MG63 (cell line): Measurements from ENCODE around the gene GOLGA8A. TPM values are rescaled to one million over a fixed set of nuclear protein-coding genes. Genes with fewer than 3 reads are reported as not detected.
"Not testable (repeated sequence)": the region's sequence is repeated elsewhere in the genome, so short reads cannot be mapped to it uniquely, and the experiment has no call there.

ENCODE experiments used
- DNase-seq: peaks from one replicate; pipeline ENCODE4 v3.0.0-alpha.2; 2020
- H3K27me3 ChIP-seq: fragments of 250-450 bp; sonication (Bioruptor Pico); 2 replicates; pipeline ENCODE4 v1.5.1; 2020; ENCODE audit warnings: mild to moderate bottlenecking, moderate library complexity
- H3K36me3 ChIP-seq: fragments of 250-450 bp; sonication (Bioruptor Pico); 2 replicates; pipeline ENCODE4 v1.5.1; 2020; ENCODE audit warnings: mild to moderate bottlenecking, moderate library complexity
- H3K4me3 ChIP-seq: fragments of 250-450 bp; sonication (Bioruptor Pico); 2 replicates; pipeline ENCODE4 v1.5.1; 2020; ENCODE audit warnings: mild to moderate bottlenecking, moderate library complexity
- H3K9me3 ChIP-seq: fragments of 250-450 bp; sonication (Bioruptor Pico); 2 replicates; pipeline ENCODE4 v1.5.1; 2020; ENCODE audit warnings: mild to moderate bottlenecking, moderate library complexity
- total RNA-seq: library from RNA; depleted of rRNA; stranded (reverse); fragments of >200 nt; shearing (Covaris generic); gene quantifications from 2 replicates; pipeline ENCODE4 v1.2.3, GENCODE V29; 2014; ENCODE audit warnings: low replicate concordance; rRNA removed

GOLGA8A gene
- total RNA-seq, 1 experiment from 2014 or later = 5.7 TPM

DNA sequence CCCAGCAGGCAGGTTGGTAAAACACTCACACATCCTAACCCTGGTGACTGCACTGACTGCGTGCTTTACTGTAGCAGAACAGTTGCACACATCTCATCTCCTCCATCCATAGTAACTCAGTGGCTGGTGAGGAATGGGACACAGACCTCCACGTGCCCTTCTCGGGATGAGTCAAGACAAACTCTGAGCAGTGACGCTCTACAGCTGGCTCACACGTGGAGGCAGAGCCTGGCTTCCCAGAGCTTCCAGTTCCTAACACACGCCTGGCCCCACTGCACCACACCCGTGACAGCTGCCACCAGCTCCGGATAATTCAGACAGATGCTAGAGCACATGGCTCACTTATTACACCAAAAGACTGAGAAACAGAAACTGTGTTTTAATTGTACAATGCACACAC lies 7.0 kb downstream of the GOLGA8A start:
- H3K36me3 ChIP-seq, H3K9me3 ChIP-seq, H3K27me3 ChIP-seq, H3K4me3 ChIP-seq, DNase-seq: not testable (repeated sequence)

- not testable (repeated sequence) for H3K9me3 ChIP-seq, H3K27me3 ChIP-seq, H3K36me3 ChIP-seq, H3K4me3 ChIP-seq, DNase-seq
Measured at GRCh38 chr15:34423425-34424090, 14.1 kb downstream of the GOLGA8A start.

- DNase-seq, H3K36me3 ChIP-seq, H3K9me3 ChIP-seq, H3K4me3 ChIP-seq, H3K27me3 ChIP-seq: not testable (repeated sequence)
Measured at GRCh38 chr15:34420953-34421352, 16.7 kb downstream of the GOLGA8A start.

- not testable (repeated sequence) for DNase-seq, H3K27me3 ChIP-seq, H3K4me3 ChIP-seq, H3K9me3 ChIP-seq, H3K36me3 ChIP-seq
Measured at GRCh38 chr15:34418435-34418834, 19.2 kb downstream of the GOLGA8A start.

- not testable (repeated sequence) for H3K9me3 ChIP-seq, H3K4me3 ChIP-seq, H3K27me3 ChIP-seq, H3K36me3 ChIP-seq, DNase-seq
Measured at GRCh38 chr15:34409511-34409910, 28.1 kb downstream of the GOLGA8A start.

DNA sequence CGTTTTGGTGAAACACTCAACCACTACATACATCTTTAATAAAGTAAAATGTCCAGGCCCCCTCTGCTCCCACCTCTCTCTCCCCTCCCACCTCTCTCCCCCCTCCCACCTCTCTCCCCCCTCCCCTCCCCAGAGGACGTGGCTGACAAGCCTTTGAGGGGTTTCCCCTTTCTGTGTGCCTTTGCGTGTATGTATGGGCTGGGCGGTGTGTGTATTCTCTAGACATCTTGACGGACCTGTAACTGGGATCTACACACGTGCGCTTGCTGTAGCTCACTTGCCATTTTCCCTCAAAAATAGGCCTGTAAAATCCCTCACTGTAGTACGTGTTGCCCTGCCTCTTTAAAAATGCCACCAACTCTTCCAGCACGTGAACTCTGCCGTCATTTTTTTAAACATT lies 28.6 kb downstream of the GOLGA8A start:
- not testable (repeated sequence) for H3K27me3 ChIP-seq, H3K9me3 ChIP-seq, DNase-seq, H3K4me3 ChIP-seq, H3K36me3 ChIP-seq

GRCh38 chr15:34403899-34404298 lies 33.7 kb downstream of the GOLGA8A start:
- H3K36me3 ChIP-seq, H3K9me3 ChIP-seq, H3K27me3 ChIP-seq, DNase-seq, H3K4me3 ChIP-seq: not testable (repeated sequence)

GRCh38 chr15:34403160-34403598 lies 34.4 kb downstream of the GOLGA8A start:
- not testable (repeated sequence) for H3K9me3 ChIP-seq, H3K36me3 ChIP-seq, H3K27me3 ChIP-seq, H3K4me3 ChIP-seq, DNase-seq

GRCh38 chr15:34397637-34398259 lies 39.9 kb downstream of the GOLGA8A start:
- not testable (repeated sequence) for DNase-seq, H3K4me3 ChIP-seq, H3K36me3 ChIP-seq, H3K27me3 ChIP-seq, H3K9me3 ChIP-seq

- H3K36me3 ChIP-seq, H3K27me3 ChIP-seq, DNase-seq, H3K9me3 ChIP-seq, H3K4me3 ChIP-seq: not testable (repeated sequence)
Measured at GRCh38 chr15:34392981-34393380, 44.6 kb downstream of the GOLGA8A start.

DNA sequence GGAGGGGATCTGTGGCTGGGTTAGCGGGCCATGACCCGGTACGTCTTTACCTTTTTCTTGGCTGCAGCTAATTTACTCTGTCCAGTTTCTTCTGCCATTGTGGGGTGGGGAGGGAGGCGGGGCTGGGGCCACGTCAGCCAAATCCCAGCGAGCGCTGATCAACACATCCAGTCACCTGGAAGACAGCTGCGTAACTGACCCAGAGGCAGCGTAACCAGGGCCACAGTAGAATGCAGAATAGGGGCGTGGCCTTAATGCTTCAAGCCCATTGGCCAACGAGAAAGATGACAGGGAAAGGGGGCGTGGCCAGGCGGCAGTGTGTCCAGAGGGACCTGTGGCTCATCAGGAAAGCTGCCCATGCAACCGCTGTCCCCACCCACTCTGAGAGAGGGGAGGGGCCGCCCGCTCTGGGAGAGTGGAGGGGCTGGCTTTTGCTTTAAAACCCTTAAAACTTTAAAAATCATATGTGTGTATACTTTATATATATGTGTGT lies 48.0 kb downstream of the GOLGA8A start:
- H3K4me3 ChIP-seq, H3K27me3 ChIP-seq, DNase-seq, H3K9me3 ChIP-seq, H3K36me3 ChIP-seq: not testable (repeated sequence)

Other genes with a start within 250 kb of the GOLGA8A start
- 38.1 and 62.4 TPM in 2 replicates for gene KATNBL1, start 227.7 kb downstream of the GOLGA8A start, total RNA-seq
- gene EMC4, start 212.8 kb downstream of the GOLGA8A start, total RNA-seq = 195 and 222 TPM in 2 replicates
- gene SLC12A6, start 100.0 kb downstream of the GOLGA8A start, total RNA-seq = 1.1 and 1.6 TPM in 2 replicates
- 180 and 290 TPM in 2 replicates for gene NOP10, start 94.7 kb downstream of the GOLGA8A start, total RNA-seq
- gene NUTM1, start 94.5 kb downstream of the GOLGA8A start, total RNA-seq = not detected in 2 replicates
- 2.2 and 4.4 TPM in 2 replicates for gene LPCAT4, start 70.6 kb downstream of the GOLGA8A start, total RNA-seq
- gene GOLGA8B, start 145.8 kb upstream of the GOLGA8A start, total RNA-seq = 16.5 and 54.0 TPM in 2 replicates